Measurements from ENCODE around the gene F2RL2.

DNA sequence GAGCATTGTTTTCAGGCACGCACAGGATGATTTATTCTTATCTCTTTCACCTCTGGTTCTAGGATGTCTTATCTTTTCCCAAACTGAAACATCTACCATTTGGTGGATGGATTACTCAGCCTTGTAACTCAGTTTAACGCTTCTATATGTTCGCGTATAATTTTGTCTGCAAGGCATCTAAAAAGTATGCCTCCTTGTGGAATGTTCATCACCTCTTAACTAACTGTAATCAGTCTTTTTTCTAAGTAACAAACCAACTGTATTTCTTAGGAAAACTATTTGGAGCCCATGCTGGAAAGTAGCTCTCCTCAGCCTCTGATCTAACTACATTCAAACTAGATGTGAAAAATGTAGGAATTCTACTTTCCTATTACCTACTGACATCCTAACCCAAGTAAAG is 11.5 kb upstream of the F2RL2 start:
- TF ChIP-seq, protein P1, sequence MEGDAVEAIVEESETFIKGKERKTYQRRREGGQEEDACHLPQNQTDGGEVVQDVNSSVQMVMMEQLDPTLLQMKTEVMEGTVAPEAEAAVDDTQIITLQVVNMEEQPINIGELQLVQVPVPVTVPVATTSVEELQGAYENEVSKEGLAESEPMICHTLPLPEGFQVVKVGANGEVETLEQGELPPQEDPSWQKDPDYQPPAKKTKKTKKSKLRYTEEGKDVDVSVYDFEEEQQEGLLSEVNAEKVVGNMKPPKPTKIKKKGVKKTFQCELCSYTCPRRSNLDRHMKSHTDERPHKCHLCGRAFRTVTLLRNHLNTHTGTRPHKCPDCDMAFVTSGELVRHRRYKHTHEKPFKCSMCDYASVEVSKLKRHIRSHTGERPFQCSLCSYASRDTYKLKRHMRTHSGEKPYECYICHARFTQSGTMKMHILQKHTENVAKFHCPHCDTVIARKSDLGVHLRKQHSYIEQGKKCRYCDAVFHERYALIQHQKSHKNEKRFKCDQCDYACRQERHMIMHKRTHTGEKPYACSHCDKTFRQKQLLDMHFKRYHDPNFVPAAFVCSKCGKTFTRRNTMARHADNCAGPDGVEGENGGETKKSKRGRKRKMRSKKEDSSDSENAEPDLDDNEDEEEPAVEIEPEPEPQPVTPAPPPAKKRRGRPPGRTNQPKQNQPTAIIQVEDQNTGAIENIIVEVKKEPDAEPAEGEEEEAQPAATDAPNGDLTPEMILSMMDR (IDR thresholded peaks at IDR 0.05; ENCODE audit: low read depth, low read length, poor library complexity, severe bottlenecking): no peak
- no peak for TF ChIP-seq EZH2phosphoT487 (IDR thresholded peaks at IDR 0.05; ENCODE audit: borderline replicate concordance, low read length)
